ENCODE data around the gene NCKAP5.

Gene NCKAP5

DNA sequence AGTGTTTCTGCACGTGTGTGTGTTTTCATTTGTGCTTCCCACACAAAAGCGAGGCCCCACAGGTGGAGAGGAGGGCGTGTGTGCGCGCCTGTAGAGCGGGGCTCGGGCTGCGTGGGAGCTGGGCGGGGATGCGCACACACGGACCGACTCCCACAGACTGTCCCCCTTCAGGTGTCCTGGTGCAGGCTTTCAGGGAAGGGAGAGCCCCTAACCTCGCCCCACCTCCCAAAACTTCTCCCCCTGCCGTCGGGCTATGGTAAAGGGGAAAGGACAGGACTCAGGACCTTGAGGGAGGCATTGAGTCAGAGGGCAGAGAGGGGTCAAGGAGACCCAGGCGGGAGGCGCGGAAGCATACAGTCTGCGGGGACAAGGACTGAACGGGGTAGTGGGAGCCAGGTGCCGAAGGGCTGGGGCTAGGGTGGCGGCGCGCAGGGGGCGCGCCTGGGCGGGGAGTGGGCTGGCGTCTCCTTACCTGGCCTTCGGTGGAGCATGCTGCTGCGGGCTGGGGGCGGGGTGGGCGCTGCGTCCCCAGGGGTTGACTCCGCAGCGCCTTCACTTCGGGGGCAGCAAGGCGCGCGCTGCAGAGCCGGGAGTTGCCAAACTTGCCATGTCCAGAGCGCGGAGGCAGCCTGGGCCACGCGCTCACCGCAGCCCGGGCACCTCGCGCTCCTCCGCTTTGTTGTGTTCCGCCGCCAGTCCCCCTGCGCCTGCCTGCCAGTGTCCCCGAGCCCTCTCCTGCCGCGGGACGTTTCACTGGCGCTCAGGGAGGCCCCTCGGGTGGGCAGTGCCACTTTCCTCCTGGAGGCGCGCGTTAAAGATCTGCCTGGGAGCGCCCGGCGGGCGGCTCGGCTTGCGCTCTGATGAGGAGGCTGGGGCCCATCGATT is 302.0 kb downstream of the NCKAP5 start:
- peaks cover 18% of the 10 kb centered on the region for H3K27me3 ChIP-seq (ENCODE audit: insufficient read depth, poor library complexity, severe bottlenecking)
- no peak for DNase-seq (ENCODE audit: low read depth in 1 of 2, low spot score in 1 of 2)
- no peak overlapping the region for H3K4me3 ChIP-seq (replicated peaks; ENCODE audit: insufficient read depth, low read length)
- TF ChIP-seq, protein P1, sequence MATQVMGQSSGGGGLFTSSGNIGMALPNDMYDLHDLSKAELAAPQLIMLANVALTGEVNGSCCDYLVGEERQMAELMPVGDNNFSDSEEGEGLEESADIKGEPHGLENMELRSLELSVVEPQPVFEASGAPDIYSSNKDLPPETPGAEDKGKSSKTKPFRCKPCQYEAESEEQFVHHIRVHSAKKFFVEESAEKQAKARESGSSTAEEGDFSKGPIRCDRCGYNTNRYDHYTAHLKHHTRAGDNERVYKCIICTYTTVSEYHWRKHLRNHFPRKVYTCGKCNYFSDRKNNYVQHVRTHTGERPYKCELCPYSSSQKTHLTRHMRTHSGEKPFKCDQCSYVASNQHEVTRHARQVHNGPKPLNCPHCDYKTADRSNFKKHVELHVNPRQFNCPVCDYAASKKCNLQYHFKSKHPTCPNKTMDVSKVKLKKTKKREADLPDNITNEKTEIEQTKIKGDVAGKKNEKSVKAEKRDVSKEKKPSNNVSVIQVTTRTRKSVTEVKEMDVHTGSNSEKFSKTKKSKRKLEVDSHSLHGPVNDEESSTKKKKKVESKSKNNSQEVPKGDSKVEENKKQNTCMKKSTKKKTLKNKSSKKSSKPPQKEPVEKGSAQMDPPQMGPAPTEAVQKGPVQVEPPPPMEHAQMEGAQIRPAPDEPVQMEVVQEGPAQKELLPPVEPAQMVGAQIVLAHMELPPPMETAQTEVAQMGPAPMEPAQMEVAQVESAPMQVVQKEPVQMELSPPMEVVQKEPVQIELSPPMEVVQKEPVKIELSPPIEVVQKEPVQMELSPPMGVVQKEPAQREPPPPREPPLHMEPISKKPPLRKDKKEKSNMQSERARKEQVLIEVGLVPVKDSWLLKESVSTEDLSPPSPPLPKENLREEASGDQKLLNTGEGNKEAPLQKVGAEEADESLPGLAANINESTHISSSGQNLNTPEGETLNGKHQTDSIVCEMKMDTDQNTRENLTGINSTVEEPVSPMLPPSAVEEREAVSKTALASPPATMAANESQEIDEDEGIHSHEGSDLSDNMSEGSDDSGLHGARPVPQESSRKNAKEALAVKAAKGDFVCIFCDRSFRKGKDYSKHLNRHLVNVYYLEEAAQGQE (IDR thresholded peaks at IDR 0.05; ENCODE audit: insufficient replicate concordance, low read depth), result no peak
- no peak for TF ChIP-seq GABPA (IDR thresholded peaks at IDR 0.05; ENCODE audit: low read depth)
- TF ChIP-seq SPI1 (IDR thresholded peaks at IDR 0.05; ENCODE audit: borderline replicate concordance, low read depth), result no peak
- H3K27ac ChIP-seq (replicated peaks), result no peak overlapping the region

GRCh38 chr2:133265432-133265949 is 302.8 kb downstream of the NCKAP5 start:
- Histone ChIP-seq H3K27me3 (ENCODE audit: insufficient read depth, poor library complexity, severe bottlenecking) (peaks cover 18% of the 10 kb centered on the region), H3K4me3 (replicated peaks; ENCODE audit: insufficient read depth, low read length) (no peak overlapping the region), H3K27ac (replicated peaks) (no peak overlapping the region)
- TF ChIP-seq CTCF (IDR thresholded peaks at IDR 0.05; ENCODE audit: insufficient read depth, low read length) (no peak), POLR2AphosphoS5 (IDR thresholded peaks at IDR 0.05; ENCODE audit: low read depth) (no peak), SPI1 (IDR thresholded peaks at IDR 0.05; ENCODE audit: borderline replicate concordance, low read depth) (no peak)
- TF ChIP-seq, protein P1 (IDR thresholded peaks at IDR 0.05; ENCODE audit: insufficient replicate concordance, low read depth), result no peak
- no peak for DNase-seq (ENCODE audit: low read depth in 1 of 2, low spot score in 1 of 2)

DNA sequence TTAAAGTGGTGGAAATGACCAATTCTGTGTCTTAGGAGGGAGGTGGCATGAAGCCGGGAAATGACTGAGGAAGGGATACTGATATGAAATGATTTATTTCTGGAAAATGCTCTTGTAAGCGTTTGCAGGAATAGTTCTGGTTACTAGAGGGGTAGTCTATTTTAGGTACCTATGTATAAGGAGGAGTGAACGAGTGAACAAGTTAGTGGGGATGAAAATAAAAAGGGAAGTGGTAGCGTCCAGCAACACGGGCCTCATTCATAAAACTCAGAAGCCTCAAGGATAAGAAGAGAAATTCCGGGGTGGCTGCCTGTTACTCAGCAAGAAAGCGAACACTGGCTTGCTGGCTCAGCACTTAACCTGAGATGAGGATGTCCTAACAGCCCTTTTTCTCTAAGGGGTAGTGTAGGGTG is 303.3 kb downstream of the NCKAP5 start:
- DNase-seq (ENCODE audit: low read depth in 1 of 2, low spot score in 1 of 2), result no peak
- peaks cover 18% of the 10 kb centered on the region for H3K27me3 ChIP-seq (ENCODE audit: insufficient read depth, poor library complexity, severe bottlenecking)
- TF ChIP-seq, protein P1 (IDR thresholded peaks at IDR 0.05; ENCODE audit: insufficient replicate concordance, low read depth), result no peak
- no peak for TF ChIP-seq SPI1 (IDR thresholded peaks at IDR 0.05; ENCODE audit: borderline replicate concordance, low read depth)
- TF ChIP-seq POLR2AphosphoS5 (IDR thresholded peaks at IDR 0.05; ENCODE audit: low read depth), result no peak
- TF ChIP-seq GABPA (IDR thresholded peaks at IDR 0.05; ENCODE audit: low read depth), result no peak
- TF ChIP-seq CTCF (IDR thresholded peaks at IDR 0.05; ENCODE audit: insufficient read depth, low read length), result no peak
- no peak overlapping the region for H3K27ac ChIP-seq (replicated peaks)
- no peak overlapping the region for H3K4me3 ChIP-seq (replicated peaks; ENCODE audit: insufficient read depth, low read length)

All from HL-60 (cell line).